Hepatocyte (in vitro differentiated cells): ENCODE data around the gene SCRT2. TPM values are rescaled to one million over a fixed set of nuclear protein-coding genes. Genes with fewer than 3 reads are reported as not detected.

Source experiments
- DNase-seq: peaks from one replicate; pipeline ENCODE4 v3.0.0-alpha.2; 2016; ENCODE audit warnings: low spot score
- H2AFZ ChIP-seq: fragments of 200-600 bp; sonication (generic); 2 replicates; pipeline ENCODE4 v1.6.0; 2016; ENCODE audit warnings: antibody characterized with exemption, mild to moderate bottlenecking
- H3K27ac ChIP-seq: fragments of 200-600 bp; sonication (generic); 2 replicates; pipeline ENCODE4 v1.5.1; 2016; ENCODE audit warnings: mild to moderate bottlenecking
- H3K27me3 ChIP-seq: fragments of 200-600 bp; sonication (generic); 2 replicates; pipeline ENCODE4 v1.6.1; 2016
- H3K36me3 ChIP-seq: fragments of 200-600 bp; sonication (generic); replicated peaks from 2 replicates; pipeline ENCODE4 v1.5.1; 2016; ENCODE audit warnings: low read depth; ENCODE audit not compliant: insufficient read depth
- H3K4me1 ChIP-seq: fragments of 200-600 bp; sonication (generic); 2 replicates; pipeline ENCODE4 v1.5.1; 2016; ENCODE audit warnings: mild to moderate bottlenecking, moderate library complexity; ENCODE audit not compliant: insufficient read depth
- H3K4me2 ChIP-seq: fragments of 200-600 bp; sonication (generic); 2 replicates; pipeline ENCODE4 v1.6.0; 2016
- H3K4me3 ChIP-seq: fragments of 200-600 bp; sonication (generic); 2 replicates; pipeline ENCODE4 v1.5.1; 2016; ENCODE audit warnings: mild to moderate bottlenecking
- H3K79me2 ChIP-seq: fragments of 200-600 bp; sonication (generic); 2 replicates; pipeline ENCODE4 v1.6.0; 2017; ENCODE audit warnings: mild to moderate bottlenecking
- H3K9me2 ChIP-seq: fragments of 200-600 bp; sonication (generic); replicated peaks from 2 replicates; pipeline ENCODE4 v1.6.0; 2017; ENCODE audit warnings: mild to moderate bottlenecking; ENCODE audit not compliant: insufficient read depth
- H3K9me3 ChIP-seq: fragments of 200-600 bp; sonication (generic); 2 replicates; pipeline ENCODE4 v1.5.1; 2016; ENCODE audit warnings: low read depth, mild to moderate bottlenecking
- H4K20me1 ChIP-seq: fragments of 200-600 bp; sonication (generic); 2 replicates; pipeline ENCODE4 v1.6.0; 2016; ENCODE audit warnings: mild to moderate bottlenecking; ENCODE audit not compliant: insufficient read depth, poor library complexity, severe bottlenecking
- EZH2 ChIP-seq: fragments of 200-600 bp; sonication (generic); IDR thresholded peaks from 2 replicates; pipeline ENCODE4 v1.6.1; 2016; ENCODE audit warnings: antibody characterized with exemption, mild to moderate bottlenecking, borderline replicate concordance
- EZH2phosphoT487 ChIP-seq: fragments of 200-600 bp; sonication (generic); IDR thresholded peaks from one replicate; pipeline ENCODE4 v1.6.1; 2018; ENCODE audit warnings: antibody characterized with exemption, mild to moderate bottlenecking, low read depth, moderate library complexity; ENCODE audit not compliant: unreplicated experiment, severe bottlenecking
- WGBS: methylation state at CpG from one replicate; pipeline ENCODE4 v1.1.6; 2016; ENCODE audit warnings: low lambda C conversion rate; ENCODE audit errors: missing lambda C conversion rate; 5-methylcytosine and 5-hydroxymethylcytosine counted together
- polyA plus RNA-seq: library from polyadenylated mRNA; unstranded; fragments of >200 nt; fragmentation: Nextera tagmentation; extraction: Ambion mirVana; gene quantifications from 2 replicates; pipeline ENCODE4 v1.2.1, GENCODE V29; 2016
- total RNA-seq: library from RNA; depleted of rRNA; stranded (reverse); fragments of >200 nt; gene quantifications from 2 replicates; pipeline ENCODE4 v1.2.3, GENCODE V29; 2014
- TF ChIP-seq, protein P1 (sequence below): fragments of 200-600 bp; sonication (generic); IDR thresholded peaks from 2 replicates; pipeline ENCODE4 v1.5.1; 2016; ENCODE audit warnings: antibody characterized with exemption, mild to moderate bottlenecking; ENCODE audit not compliant: poor library complexity

The SCRT2 gene
- total and polyA plus RNA-seq, 2 experiments from 2014 or later = not detected

DNA sequence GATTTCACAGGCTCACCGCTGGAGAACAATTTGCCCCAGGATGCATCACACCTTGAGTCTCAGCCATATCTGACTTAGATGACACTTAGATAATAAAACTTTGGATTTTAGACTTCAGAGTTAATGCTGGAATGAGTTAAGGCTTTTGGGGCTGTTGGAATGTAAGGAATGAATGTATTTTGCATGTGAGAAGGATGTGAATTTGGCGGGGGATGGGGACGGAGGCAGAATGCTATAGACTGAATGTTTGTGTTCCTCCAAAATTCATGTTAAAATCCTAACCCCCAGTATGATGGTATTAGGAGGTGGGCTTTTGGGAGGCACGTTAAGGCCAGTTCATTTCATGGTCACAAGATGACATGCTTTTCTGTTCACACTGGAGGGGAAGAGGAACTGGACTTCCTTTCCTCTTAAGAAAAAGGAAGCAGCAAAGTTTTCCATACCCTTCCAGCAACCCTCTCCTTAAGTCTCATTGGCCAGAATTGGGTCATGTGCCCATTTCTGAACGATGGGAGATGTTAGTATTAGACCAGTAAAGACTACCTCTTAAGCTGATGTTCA, 16.8 kb downstream of the SCRT2 start:
- TF ChIP-seq EZH2phosphoT487 (no peak), EZH2 (no peak)
- TF ChIP-seq, protein P1, sequence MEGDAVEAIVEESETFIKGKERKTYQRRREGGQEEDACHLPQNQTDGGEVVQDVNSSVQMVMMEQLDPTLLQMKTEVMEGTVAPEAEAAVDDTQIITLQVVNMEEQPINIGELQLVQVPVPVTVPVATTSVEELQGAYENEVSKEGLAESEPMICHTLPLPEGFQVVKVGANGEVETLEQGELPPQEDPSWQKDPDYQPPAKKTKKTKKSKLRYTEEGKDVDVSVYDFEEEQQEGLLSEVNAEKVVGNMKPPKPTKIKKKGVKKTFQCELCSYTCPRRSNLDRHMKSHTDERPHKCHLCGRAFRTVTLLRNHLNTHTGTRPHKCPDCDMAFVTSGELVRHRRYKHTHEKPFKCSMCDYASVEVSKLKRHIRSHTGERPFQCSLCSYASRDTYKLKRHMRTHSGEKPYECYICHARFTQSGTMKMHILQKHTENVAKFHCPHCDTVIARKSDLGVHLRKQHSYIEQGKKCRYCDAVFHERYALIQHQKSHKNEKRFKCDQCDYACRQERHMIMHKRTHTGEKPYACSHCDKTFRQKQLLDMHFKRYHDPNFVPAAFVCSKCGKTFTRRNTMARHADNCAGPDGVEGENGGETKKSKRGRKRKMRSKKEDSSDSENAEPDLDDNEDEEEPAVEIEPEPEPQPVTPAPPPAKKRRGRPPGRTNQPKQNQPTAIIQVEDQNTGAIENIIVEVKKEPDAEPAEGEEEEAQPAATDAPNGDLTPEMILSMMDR = no peak
- Histone ChIP-seq H3K9me2 (no peaks in the 10 kb centered on the region), H2AFZ (no peak overlapping the region), H4K20me1 (no peaks in the 10 kb centered on the region), H3K4me3 (no peak overlapping the region), H3K36me3 (no peaks in the 10 kb centered on the region), H3K27me3 (peaks cover 64% of the 10 kb centered on the region), H3K27ac (no peak overlapping the region), H3K79me2 (no peaks in the 10 kb centered on the region), H3K4me1 (peaks cover 3% of the 10 kb centered on the region), H3K9me3 (no peaks in the 10 kb centered on the region), H3K4me2 (no peak overlapping the region)
- no peak for DNase-seq
- 23% methylated on average over 5 of the region's 5 CpGs for WGBS

- H2AFZ ChIP-seq = no peak overlapping the region
- no peaks in the 10 kb centered on the region for H4K20me1 ChIP-seq
- TF ChIP-seq, protein P1 = no peak
- no peak for TF ChIP-seq EZH2
- TF ChIP-seq EZH2phosphoT487 = no peak
- peaks cover 7% of the 10 kb centered on the region for H3K4me1 ChIP-seq
- H3K4me2 ChIP-seq = no peak overlapping the region
- H3K36me3 ChIP-seq = no peaks in the 10 kb centered on the region
- H3K27me3 ChIP-seq = peaks cover 62% of the 10 kb centered on the region
- no peaks in the 10 kb centered on the region for H3K9me2 ChIP-seq
- H3K4me3 ChIP-seq = no peak overlapping the region
- H3K79me2 ChIP-seq = no peaks in the 10 kb centered on the region
- DNase-seq = no peak
- no peaks in the 10 kb centered on the region for H3K9me3 ChIP-seq
- WGBS = 44% methylated on average over 2 of the region's 2 CpGs
- H3K27ac ChIP-seq = no peak overlapping the region
These were observed 17.4 kb downstream of the SCRT2 start for GRCh38 chr20:658202-658601.

GRCh38 chr20:655726-656624, 19.6 kb downstream of the SCRT2 start:
- peaks cover 40% of the 10 kb centered on the region for H3K27me3 ChIP-seq
- H3K9me3 ChIP-seq = no peaks in the 10 kb centered on the region
- peaks cover 4% of the 10 kb centered on the region for H3K79me2 ChIP-seq
- no peaks in the 10 kb centered on the region for H3K9me2 ChIP-seq
- H2AFZ ChIP-seq = no peak overlapping the region
- H3K36me3 ChIP-seq = no peaks in the 10 kb centered on the region
- no peaks in the 10 kb centered on the region for H4K20me1 ChIP-seq
- WGBS = 77% methylated on average over 11 of the region's 11 CpGs
- DNase-seq = no peak
- peaks cover 10% of the 10 kb centered on the region for H3K4me1 ChIP-seq
- TF ChIP-seq EZH2 (no peak), EZH2phosphoT487 (no peak)
- TF ChIP-seq, protein P1 = no peak
- no peak overlapping the region for H3K27ac ChIP-seq
- no peak overlapping the region for H3K4me3 ChIP-seq
- no peak overlapping the region for H3K4me2 ChIP-seq
